MM.1S (cell line): ENCODE measurements around the gene PRIMA1.

Experiments used
- DNase-seq: peaks from one replicate; pipeline ENCODE4 v3.0.0-alpha.2; 2015
- H2AFZ ChIP-seq: fragments of 300-600 bp; sonication (generic); 2 replicates; pipeline ENCODE4 v1.6.0; 2016; ENCODE audit warnings: antibody characterized with exemption, low read length
- H3F3A ChIP-seq: fragments of 300-600 bp; sonication (generic); 2 replicates; pipeline ENCODE4 v1.6.1; 2016; ENCODE audit warnings: mild to moderate bottlenecking, antibody characterized with exemption, low read length, moderate library complexity, mixed read lengths; ENCODE audit not compliant: insufficient read depth
- H3K27ac ChIP-seq: fragments of 300-600 bp; sonication (generic); 2 replicates; pipeline ENCODE4 v1.5.1; 2016; ENCODE audit warnings: mild to moderate bottlenecking, low read length
- H3K27me3 ChIP-seq: fragments of 300-600 bp; sonication (generic); replicated peaks from 2 replicates; pipeline ENCODE4 v1.6.0; 2016; ENCODE audit warnings: low read length; ENCODE audit not compliant: insufficient read depth
- H3K36me3 ChIP-seq: fragments of 300-600 bp; sonication (generic); replicated peaks from 2 replicates; pipeline ENCODE4 v1.6.1; 2016; ENCODE audit warnings: mild to moderate bottlenecking, low read length, mixed read lengths; ENCODE audit not compliant: insufficient read depth
- H3K4me1 ChIP-seq: fragments of 300-600 bp; sonication (generic); 2 replicates; pipeline ENCODE4 v1.6.1; 2016; ENCODE audit warnings: low read length, mixed read lengths
- H3K4me2 ChIP-seq: fragments of 300-600 bp; sonication (generic); 2 replicates; pipeline ENCODE4 v1.6.0; 2016; ENCODE audit warnings: low read depth, low read length
- H3K4me3 ChIP-seq: fragments of 300-600 bp; sonication (generic); 2 replicates; pipeline ENCODE4 v1.5.1; 2016; ENCODE audit warnings: low read length, mixed read lengths
- H3K79me2 ChIP-seq: fragments of 300-600 bp; sonication (generic); 2 replicates; pipeline ENCODE4 v1.6.1; 2016; ENCODE audit warnings: mixed run types, low read length, mixed read lengths
- H3K9ac ChIP-seq: fragments of 300-600 bp; sonication (generic); 2 replicates; pipeline ENCODE4 v1.6.1; 2016; ENCODE audit warnings: low read length, mixed read lengths
- H3K9me2 ChIP-seq: fragments of 300-600 bp; sonication (generic); replicated peaks from 2 replicates; pipeline ENCODE4 v1.6.1; 2016; ENCODE audit warnings: mild to moderate bottlenecking, low read length, mixed read lengths; ENCODE audit not compliant: insufficient read depth
- H3K9me3 ChIP-seq: fragments of 300-600 bp; sonication (generic); replicated peaks from 2 replicates; pipeline ENCODE4 v1.6.1; 2016; ENCODE audit warnings: mild to moderate bottlenecking, low read length, mixed read lengths; ENCODE audit not compliant: insufficient read depth
- H4K20me1 ChIP-seq: fragments of 300-600 bp; sonication (generic); 2 replicates; pipeline ENCODE4 v1.6.1; 2016; ENCODE audit warnings: mild to moderate bottlenecking, low read length, moderate library complexity, mixed read lengths; ENCODE audit not compliant: insufficient read depth
- EZH2 ChIP-seq: fragments of 300-600 bp; sonication (generic); optimal IDR thresholded peaks from 2 replicates; pipeline ENCODE3; 2017; ENCODE audit warnings: low read depth, mild to moderate bottlenecking, antibody characterized with exemption, low read length, mixed read lengths
- EZH2phosphoT487 ChIP-seq: fragments of 300-600 bp; sonication (generic); IDR thresholded peaks from 2 replicates; pipeline ENCODE4 v1.6.1; 2018; ENCODE audit warnings: antibody characterized with exemption, low read length
- TF ChIP-seq, protein P1 (sequence below): fragments of 300-600 bp; sonication (generic); IDR thresholded peaks from 2 replicates; pipeline ENCODE4 v1.5.1; 2016; ENCODE audit warnings: antibody characterized with exemption, low read length, mixed read lengths

PRIMA1 gene

GRCh38 chr14:93790966-93791365 lies 2.7 kb upstream of the PRIMA1 start:
- DNase-seq = no peak
- Histone ChIP-seq H3K79me2 (no peaks in the 10 kb centered on the region), H4K20me1 (no peaks in the 10 kb centered on the region), H3K9ac (no peak overlapping the region), H3K4me2 (no peak overlapping the region), H3K9me3 (no peaks in the 10 kb centered on the region), H3K27me3 (peaks cover 5% of the 10 kb centered on the region), H3K4me3 (no peak overlapping the region), H3K9me2 (no peaks in the 10 kb centered on the region), H3K27ac (no peak overlapping the region), H3K36me3 (no peaks in the 10 kb centered on the region), H2AFZ (no peak overlapping the region), H3K4me1 (no peaks in the 10 kb centered on the region), H3F3A (no peaks in the 10 kb centered on the region)
- TF ChIP-seq EZH2 = no peak
- no peak for TF ChIP-seq EZH2phosphoT487
- TF ChIP-seq, protein P1, sequence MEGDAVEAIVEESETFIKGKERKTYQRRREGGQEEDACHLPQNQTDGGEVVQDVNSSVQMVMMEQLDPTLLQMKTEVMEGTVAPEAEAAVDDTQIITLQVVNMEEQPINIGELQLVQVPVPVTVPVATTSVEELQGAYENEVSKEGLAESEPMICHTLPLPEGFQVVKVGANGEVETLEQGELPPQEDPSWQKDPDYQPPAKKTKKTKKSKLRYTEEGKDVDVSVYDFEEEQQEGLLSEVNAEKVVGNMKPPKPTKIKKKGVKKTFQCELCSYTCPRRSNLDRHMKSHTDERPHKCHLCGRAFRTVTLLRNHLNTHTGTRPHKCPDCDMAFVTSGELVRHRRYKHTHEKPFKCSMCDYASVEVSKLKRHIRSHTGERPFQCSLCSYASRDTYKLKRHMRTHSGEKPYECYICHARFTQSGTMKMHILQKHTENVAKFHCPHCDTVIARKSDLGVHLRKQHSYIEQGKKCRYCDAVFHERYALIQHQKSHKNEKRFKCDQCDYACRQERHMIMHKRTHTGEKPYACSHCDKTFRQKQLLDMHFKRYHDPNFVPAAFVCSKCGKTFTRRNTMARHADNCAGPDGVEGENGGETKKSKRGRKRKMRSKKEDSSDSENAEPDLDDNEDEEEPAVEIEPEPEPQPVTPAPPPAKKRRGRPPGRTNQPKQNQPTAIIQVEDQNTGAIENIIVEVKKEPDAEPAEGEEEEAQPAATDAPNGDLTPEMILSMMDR = no peak

DNA sequence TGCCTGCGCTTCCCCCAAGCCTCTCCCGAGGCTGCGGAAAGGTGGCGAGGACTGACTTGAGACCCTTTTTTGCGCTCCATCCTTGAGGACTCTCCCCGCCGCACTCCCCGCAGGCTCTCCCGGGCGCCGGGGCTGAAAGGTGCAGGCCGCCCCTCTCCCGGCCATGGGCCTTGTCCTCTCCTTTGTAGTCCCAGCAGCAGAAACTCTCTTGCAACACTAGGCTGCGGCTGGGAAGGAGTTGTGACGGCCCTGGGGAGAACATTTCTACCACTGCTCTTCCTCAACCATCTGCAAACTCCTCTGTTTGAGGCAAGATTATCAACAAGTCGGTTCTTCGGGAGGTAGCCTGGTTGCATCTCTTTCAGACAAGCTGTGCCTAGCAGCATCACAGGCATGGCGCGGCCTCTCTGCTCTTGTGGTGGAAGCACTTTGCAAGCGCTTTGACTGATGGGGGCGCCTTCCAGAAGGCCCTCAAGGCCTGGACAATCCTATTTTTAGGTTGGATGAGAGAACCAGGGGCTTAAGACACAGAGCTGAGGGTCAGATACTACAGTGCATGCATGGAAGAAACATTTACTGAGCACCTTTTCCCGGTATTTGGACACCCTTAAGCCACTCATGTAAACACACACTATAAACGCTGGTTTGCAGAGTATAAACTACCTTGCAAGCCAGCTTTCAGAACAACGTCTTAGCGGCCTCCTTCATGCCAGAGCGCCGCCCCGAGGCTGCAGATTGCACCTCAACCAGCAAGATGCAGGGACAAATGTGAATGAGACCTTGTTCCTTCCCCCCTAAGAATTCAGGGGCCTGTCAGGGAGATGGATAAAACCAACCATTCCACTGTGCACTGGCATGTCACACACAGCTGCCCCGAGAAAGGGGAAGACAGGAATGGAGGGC lies 1.2 kb upstream of the PRIMA1 start:
- Histone ChIP-seq H3F3A (no peaks in the 10 kb centered on the region), H4K20me1 (no peaks in the 10 kb centered on the region), H3K9me3 (no peaks in the 10 kb centered on the region), H3K4me1 (no peaks in the 10 kb centered on the region), H3K27ac (no peak overlapping the region), H3K4me3 (no peak overlapping the region), H3K79me2 (no peaks in the 10 kb centered on the region), H3K4me2 (no peak overlapping the region), H2AFZ (no peak overlapping the region), H3K36me3 (no peaks in the 10 kb centered on the region), H3K9me2 (no peaks in the 10 kb centered on the region), H3K27me3 (peaks cover 5% of the 10 kb centered on the region), H3K9ac (no peak overlapping the region)
- DNase-seq = no peak
- TF ChIP-seq, protein P1 = no peak

- H4K20me1 ChIP-seq = no peaks in the 10 kb centered on the region
- peaks cover 5% of the 10 kb centered on the region for H3K27me3 ChIP-seq
- H3K4me2 ChIP-seq = no peak overlapping the region
- no peaks in the 10 kb centered on the region for H3K9me3 ChIP-seq
- no peak overlapping the region for H2AFZ ChIP-seq
- no peaks in the 10 kb centered on the region for H3F3A ChIP-seq
- no peak overlapping the region for H3K4me3 ChIP-seq
- no peaks in the 10 kb centered on the region for H3K36me3 ChIP-seq
- no peaks in the 10 kb centered on the region for H3K9me2 ChIP-seq
- TF ChIP-seq EZH2phosphoT487 (no peak), EZH2 (no peak)
- TF ChIP-seq, protein P1 = no peak
- DNase-seq = no peak
- no peak overlapping the region for H3K27ac ChIP-seq
- H3K4me1 ChIP-seq = no peaks in the 10 kb centered on the region
- no peaks in the 10 kb centered on the region for H3K79me2 ChIP-seq
- no peak overlapping the region for H3K9ac ChIP-seq
These were observed 400 bp upstream of the PRIMA1 start for GRCh38 chr14:93788543-93789227.
